D721Med (cell line): ENCODE data around the gene KDM4C.

Experiments used
- DNase-seq: peaks from one replicate; pipeline ENCODE4 v3.0.0; 2011; ENCODE audit warnings: low spot score; ENCODE audit not compliant: insufficient read length
- FAIRE-seq: peaks from 2 replicates; lab custom pipeline; 2011; peaks lifted over from hg19 to GRCh38; lab: Jason Lieb, UNC
- CTCF ChIP-seq: IDR thresholded peaks from 2 replicates; pipeline ENCODE4 v1.5.1; 2012; ENCODE audit warnings: mild to moderate bottlenecking, control low read depth; ENCODE audit not compliant: insufficient read depth; ENCODE audit errors: missing control alignments

Gene KDM4C

DNA sequence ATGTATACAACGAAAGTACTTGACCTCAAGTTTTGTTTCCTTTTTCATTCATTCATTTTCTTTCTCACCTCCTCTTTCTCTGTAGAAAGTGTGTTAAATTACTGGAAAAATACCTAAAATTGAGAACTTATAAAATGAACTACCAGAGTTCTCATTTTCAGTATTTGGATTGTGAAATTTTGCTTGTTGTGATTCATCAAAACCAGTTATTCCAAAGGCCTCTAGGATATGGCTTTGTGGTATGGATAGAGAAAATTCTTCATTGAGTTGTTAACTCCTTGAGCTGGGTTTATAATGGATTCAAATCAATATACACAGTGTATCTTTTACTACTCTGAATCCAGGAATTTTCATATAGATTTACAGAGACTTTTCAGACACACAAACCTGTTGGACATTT is 287.6 kb downstream of the KDM4C start:
- no peak for TF ChIP-seq CTCF

DNA sequence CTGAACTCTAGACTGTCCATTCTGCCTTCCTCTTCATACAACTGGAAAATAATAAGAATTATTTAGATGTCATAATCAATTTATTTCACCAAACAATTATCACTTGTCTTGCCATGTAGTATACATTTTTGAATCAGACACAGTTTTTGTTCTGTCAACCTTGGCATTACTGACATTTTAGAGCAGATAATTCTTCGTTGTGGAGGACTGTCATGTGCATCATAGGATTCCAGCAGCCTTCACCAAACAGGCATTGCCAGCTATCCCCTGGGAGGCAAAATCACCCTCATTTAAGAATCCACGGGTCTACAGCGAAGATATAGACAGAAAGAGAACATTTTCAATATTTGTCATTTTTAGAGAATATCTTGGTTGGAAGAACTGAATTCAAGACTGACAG is 293.9 kb downstream of the KDM4C start:
- no peak for TF ChIP-seq CTCF
- FAIRE-seq (no peak), DNase-seq (no peak)

More for the DNA sequence above, 287.6 kb downstream of the KDM4C start:
- FAIRE-seq: no peak
- DNase-seq: no peak

GRCh38 chr9:7053903-7054302 is 296.1 kb downstream of the KDM4C start:
- FAIRE-seq: no peak
- DNase-seq: no peak
- TF ChIP-seq CTCF: no peak

DNA sequence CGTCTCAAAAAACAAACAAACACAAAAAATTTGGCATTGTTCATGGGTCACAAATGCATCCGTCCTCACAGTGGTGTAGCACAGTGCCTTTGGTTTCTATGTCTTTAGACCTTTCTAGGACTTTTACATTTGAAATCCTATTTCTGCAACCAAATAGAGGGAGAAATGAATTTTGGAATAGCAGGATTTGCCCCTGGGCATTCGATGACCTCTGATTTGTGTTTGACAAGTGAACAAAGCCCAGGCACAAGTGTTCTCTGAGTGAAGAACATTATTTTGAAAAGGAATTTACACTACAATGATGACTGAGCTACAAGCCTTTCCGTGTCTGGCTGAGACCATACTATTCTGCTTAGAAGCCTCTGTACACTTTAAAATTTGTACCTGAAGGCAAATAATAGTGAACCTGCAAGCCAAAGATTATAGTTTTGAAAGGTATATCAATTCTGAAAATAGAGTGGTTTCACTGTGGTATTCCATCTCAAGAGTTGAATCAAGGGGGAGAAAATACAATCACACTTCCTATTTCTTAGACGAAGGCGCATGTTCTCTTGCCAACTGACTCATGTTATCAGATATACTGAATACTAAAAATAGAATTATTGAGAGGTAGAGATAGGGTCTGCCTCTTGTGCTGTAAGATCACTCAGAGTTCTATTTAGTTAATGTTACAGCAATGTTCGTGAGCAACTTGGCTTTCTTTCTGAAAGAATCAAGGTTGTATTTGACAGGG is 297.6 kb downstream of the KDM4C start:
- FAIRE-seq: no peak
- TF ChIP-seq CTCF: no peak
- no peak for DNase-seq

- no peak for TF ChIP-seq CTCF
- FAIRE-seq (no peak), DNase-seq (no peak)
These were observed 298.5 kb downstream of the KDM4C start for GRCh38 chr9:7056254-7056653.

- FAIRE-seq: no peak
- no peak for DNase-seq
- TF ChIP-seq CTCF: no peak
These were observed 300.7 kb downstream of the KDM4C start for GRCh38 chr9:7058473-7058872.

DNA sequence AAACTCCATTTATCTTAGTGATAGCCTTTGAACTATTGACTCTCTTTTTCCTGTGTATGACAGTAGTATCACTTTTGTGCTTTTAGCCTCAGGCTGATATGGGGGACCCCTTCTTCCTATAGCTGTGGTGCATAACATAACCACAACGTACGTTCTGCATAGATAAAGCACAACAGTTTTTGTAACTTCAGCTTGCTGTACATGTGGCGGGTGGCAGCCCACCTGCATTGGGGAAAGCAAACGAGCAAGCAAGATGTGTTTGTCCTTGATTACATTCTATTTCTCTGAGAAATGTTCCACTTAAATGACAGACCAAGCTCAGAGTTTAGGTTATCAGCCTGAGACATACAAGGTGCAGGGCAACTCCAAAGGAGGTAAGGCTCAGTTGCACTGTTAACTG is 309.4 kb downstream of the KDM4C start:
- TF ChIP-seq CTCF: no peak
- no peak for DNase-seq
- FAIRE-seq: no peak
